ENCODE measurements around the gene AIPL1. TPM values are rescaled to one million over a fixed set of nuclear protein-coding genes. Genes with fewer than 3 reads are reported as not detected.

The AIPL1 gene
- total and polyA plus RNA-seq, 10 of the 15 experiments (the other 5 are each of a cell fraction or from before 2014, with no cell fraction given): not detected

DNA sequence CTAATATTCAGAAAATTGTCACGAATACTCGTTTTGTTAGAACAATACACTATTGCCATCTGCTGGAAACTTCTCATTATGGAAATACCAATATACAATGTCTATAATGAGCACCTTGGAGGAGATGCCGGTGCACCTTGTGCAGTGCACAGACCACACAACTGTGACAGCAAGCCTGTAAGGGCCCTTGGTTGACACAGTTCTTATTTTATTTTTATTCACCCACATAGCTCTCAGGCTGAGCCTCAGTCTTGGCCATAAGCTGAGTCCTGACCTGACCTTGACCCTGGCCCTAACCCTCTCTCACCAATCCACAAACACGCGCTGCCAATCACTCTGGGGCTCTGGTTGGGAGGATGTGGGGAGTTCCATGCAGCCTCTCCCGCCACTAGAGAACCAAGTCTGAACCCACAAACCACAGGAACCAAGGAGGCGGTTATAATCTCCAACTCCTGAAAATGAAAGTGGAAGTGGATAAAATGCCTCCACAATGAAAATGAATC, 7.6 kb downstream of the AIPL1 start (continued):
- TF ChIP-seq, protein P1, sequence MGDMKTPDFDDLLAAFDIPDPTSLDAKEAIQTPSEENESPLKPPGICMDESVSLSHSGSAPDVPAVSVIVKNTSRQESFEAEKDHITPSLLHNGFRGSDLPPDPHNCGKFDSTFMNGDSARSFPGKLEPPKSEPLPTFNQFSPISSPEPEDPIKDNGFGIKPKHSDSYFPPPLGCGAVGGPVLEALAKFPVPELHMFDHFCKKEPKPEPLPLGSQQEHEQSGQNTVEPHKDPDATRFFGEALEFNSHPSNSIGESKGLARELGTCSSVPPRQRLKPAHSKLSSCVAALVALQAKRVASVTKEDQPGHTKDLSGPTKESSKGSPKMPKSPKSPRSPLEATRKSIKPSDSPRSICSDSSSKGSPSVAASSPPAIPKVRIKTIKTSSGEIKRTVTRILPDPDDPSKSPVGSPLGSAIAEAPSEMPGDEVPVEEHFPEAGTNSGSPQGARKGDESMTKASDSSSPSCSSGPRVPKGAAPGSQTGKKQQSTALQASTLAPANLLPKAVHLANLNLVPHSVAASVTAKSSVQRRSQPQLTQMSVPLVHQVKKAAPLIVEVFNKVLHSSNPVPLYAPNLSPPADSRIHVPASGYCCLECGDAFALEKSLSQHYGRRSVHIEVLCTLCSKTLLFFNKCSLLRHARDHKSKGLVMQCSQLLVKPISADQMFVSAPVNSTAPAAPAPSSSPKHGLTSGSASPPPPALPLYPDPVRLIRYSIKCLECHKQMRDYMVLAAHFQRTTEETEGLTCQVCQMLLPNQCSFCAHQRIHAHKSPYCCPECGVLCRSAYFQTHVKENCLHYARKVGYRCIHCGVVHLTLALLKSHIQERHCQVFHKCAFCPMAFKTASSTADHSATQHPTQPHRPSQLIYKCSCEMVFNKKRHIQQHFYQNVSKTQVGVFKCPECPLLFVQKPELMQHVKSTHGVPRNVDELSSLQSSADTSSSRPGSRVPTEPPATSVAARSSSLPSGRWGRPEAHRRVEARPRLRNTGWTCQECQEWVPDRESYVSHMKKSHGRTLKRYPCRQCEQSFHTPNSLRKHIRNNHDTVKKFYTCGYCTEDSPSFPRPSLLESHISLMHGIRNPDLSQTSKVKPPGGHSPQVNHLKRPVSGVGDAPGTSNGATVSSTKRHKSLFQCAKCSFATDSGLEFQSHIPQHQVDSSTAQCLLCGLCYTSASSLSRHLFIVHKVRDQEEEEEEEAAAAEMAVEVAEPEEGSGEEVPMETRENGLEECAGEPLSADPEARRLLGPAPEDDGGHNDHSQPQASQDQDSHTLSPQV (IDR thresholded peaks at IDR 0.05): no peak
- TF ChIP-seq, protein P2, sequence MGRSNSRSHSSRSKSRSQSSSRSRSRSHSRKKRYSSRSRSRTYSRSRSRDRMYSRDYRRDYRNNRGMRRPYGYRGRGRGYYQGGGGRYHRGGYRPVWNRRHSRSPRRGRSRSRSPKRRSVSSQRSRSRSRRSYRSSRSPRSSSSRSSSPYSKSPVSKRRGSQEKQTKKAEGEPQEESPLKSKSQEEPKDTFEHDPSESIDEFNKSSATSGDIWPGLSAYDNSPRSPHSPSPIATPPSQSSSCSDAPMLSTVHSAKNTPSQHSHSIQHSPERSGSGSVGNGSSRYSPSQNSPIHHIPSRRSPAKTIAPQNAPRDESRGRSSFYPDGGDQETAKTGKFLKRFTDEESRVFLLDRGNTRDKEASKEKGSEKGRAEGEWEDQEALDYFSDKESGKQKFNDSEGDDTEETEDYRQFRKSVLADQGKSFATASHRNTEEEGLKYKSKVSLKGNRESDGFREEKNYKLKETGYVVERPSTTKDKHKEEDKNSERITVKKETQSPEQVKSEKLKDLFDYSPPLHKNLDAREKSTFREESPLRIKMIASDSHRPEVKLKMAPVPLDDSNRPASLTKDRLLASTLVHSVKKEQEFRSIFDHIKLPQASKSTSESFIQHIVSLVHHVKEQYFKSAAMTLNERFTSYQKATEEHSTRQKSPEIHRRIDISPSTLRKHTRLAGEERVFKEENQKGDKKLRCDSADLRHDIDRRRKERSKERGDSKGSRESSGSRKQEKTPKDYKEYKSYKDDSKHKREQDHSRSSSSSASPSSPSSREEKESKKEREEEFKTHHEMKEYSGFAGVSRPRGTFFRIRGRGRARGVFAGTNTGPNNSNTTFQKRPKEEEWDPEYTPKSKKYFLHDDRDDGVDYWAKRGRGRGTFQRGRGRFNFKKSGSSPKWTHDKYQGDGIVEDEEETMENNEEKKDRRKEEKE (IDR thresholded peaks at IDR 0.05): no peak
- TF ChIP-seq MYB (IDR thresholded peaks at IDR 0.05; ENCODE audit: borderline replicate concordance, low read depth, low read length) (no peak), RUNX3 (IDR thresholded peaks at IDR 0.05; ENCODE audit: low read length) (peak; percentile 96), SREBF1 (IDR thresholded peaks at IDR 0.05; ENCODE audit: low read length) (no peak), GATAD2B (conservative IDR thresholded peaks at IDR 0.05; ENCODE audit: low read depth) (no peak), SUPT20H (IDR thresholded peaks at IDR 0.05; ENCODE audit: borderline replicate concordance, control insufficient read depth, low read depth, low read length) (no peak), ZNF217 (IDR thresholded peaks at IDR 0.05) (no peak), SIX5 (IDR thresholded peaks at IDR 0.05; ENCODE audit: low read depth, low read length, severe bottlenecking) (no peak), TAF1 (IDR thresholded peaks at IDR 0.05; ENCODE audit: borderline replicate concordance, low read depth, low read length) (no peak), RCOR1 (conservative IDR thresholded peaks at IDR 0.05; ENCODE audit: low read depth, low read length) (no peak), RAD21 (IDR thresholded peaks at IDR 0.05; ENCODE audit: insufficient read depth, low read depth, low read length) (no peak), SP1 (IDR thresholded peaks at IDR 0.05; ENCODE audit: low read depth, low read length) (no peak), RAD51 (IDR thresholded peaks at IDR 0.05) (no peak), FOS (IDR thresholded peaks at IDR 0.05; ENCODE audit: borderline replicate concordance, extremely low read depth, insufficient read length) (no peak), MXI1 (IDR thresholded peaks at IDR 0.05; ENCODE audit: low read depth, low read length) (no peak), NR2C2 (IDR thresholded peaks at IDR 0.05; ENCODE audit: borderline replicate concordance, control insufficient read depth, insufficient read length, low read depth) (no peak)
- TF ChIP-seq, protein P3, sequence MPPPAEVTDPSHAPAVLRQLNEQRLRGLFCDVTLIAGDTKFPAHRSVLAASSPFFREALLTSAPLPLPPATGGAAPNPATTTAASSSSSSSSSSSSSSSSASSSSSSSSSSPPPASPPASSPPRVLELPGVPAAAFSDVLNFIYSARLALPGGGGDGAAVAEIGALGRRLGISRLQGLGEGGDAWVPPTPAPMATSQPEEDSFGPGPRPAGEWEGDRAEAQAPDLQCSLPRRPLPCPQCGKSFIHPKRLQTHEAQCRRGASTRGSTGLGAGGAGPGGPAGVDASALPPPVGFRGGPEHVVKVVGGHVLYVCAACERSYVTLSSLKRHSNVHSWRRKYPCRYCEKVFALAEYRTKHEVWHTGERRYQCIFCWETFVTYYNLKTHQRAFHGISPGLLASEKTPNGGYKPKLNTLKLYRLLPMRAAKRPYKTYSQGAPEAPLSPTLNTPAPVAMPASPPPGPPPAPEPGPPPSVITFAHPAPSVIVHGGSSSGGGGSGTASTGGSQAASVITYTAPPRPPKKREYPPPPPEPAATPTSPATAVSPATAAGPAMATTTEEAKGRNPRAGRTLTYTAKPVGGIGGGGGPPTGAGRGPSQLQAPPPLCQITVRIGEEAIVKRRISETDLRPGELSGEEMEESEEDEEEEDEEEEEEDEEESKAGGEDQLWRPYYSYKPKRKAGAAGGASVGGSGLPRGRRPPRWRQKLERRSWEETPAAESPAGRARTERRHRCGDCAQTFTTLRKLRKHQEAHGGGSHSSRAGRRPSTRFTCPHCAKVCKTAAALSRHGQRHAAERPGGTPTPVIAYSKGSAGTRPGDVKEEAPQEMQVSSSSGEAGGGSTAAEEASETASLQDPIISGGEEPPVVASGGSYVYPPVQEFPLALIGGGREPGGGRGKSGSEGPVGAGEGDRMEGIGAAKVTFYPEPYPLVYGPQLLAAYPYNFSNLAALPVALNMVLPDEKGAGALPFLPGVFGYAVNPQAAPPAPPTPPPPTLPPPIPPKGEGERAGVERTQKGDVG (CRISPR knock-in tag; IDR thresholded peaks at IDR 0.05): no peak
- TF ChIP-seq, protein P4, sequence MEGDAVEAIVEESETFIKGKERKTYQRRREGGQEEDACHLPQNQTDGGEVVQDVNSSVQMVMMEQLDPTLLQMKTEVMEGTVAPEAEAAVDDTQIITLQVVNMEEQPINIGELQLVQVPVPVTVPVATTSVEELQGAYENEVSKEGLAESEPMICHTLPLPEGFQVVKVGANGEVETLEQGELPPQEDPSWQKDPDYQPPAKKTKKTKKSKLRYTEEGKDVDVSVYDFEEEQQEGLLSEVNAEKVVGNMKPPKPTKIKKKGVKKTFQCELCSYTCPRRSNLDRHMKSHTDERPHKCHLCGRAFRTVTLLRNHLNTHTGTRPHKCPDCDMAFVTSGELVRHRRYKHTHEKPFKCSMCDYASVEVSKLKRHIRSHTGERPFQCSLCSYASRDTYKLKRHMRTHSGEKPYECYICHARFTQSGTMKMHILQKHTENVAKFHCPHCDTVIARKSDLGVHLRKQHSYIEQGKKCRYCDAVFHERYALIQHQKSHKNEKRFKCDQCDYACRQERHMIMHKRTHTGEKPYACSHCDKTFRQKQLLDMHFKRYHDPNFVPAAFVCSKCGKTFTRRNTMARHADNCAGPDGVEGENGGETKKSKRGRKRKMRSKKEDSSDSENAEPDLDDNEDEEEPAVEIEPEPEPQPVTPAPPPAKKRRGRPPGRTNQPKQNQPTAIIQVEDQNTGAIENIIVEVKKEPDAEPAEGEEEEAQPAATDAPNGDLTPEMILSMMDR (IDR thresholded peaks at IDR 0.05 in 2 of 3, conservative IDR thresholded peaks at IDR 0.05 in 1 of 3; ENCODE audit: control insufficient read depth in 2 of 3, extremely low read depth in 1 of 3, insufficient read depth in 1 of 3, low read depth in 3 of 3, low read length in 3 of 3): no peak
